Peyer's patch (tissue), 4 donors: ENCODE data around the gene NOXA1. TPM values are rescaled to one million over a fixed set of nuclear protein-coding genes. Genes with fewer than 3 reads are reported as not detected.

Experiments used
- DNase-seq, 3 donors: peaks; one replicate each; pipeline ENCODE4 v3.0.0-alpha.2; 2017 to 2019
- H3K27ac ChIP-seq, 4 donors: fragments of 200-600 bp; sonication (generic); one replicate each; pipeline ENCODE4 v1.5.1; 2016 to 2019
- H3K27me3 ChIP-seq, 2 donors: fragments of 200-600 bp; sonication (generic); one replicate each; pipeline ENCODE4 v1.5.1; 2019
- H3K36me3 ChIP-seq, 3 donors: fragments of 200-600 bp; sonication (generic); one replicate each; pipeline ENCODE4 v1.5.1; 2016 to 2019
- H3K4me1 ChIP-seq, 4 donors: fragments of 200-600 bp; sonication (generic); one replicate each; pipeline ENCODE4 v1.5.1; 2016 to 2019
- H3K4me3 ChIP-seq, 4 donors: fragments of 200-600 bp; sonication (generic); 1 replicate in 3 of 4; 2 replicates in 1 of 4; pipeline ENCODE4 v1.5.1; 2016 to 2019; ENCODE audit warnings: mild to moderate bottlenecking in 1 of 4
- H3K9me3 ChIP-seq, 4 donors: fragments of 200-600 bp; sonication (generic); one replicate each; pipeline ENCODE4 v1.5.1; 2016 to 2019; ENCODE audit warnings: mild to moderate bottlenecking in 1 of 4
- CTCF ChIP-seq, 6 experiments: fragments of 450-650 bp in 4 of 6; fragments of 200-600 bp in 2 of 6; sonication (generic) in 1 of 6; IDR thresholded peaks; one replicate each; pipeline ENCODE4 v1.5.1; 2017 to 2019; ENCODE audit warnings: antibody characterized with exemption in 6 of 6, mild to moderate bottlenecking in 3 of 6, moderate library complexity in 1 of 6
- POLR2A ChIP-seq, 2 donors: fragments of 450-650 bp; IDR thresholded peaks; one replicate each; pipeline ENCODE4 v1.5.1; 2017; ENCODE audit warnings: antibody characterized with exemption in 2 of 2, mild to moderate bottlenecking in 2 of 2, moderate library complexity in 2 of 2
- total RNA-seq, 4 donors: library from RNA; depleted of rRNA; stranded (reverse); fragments of >200 nt; gene quantifications; one replicate each; pipeline ENCODE4 v1.1.0, GENCODE V29; 2016

NOXA1 gene
- total RNA-seq, 4 donors from 2014 or later, result 28.2 to 37.3 (median 33.2) TPM

- no peaks in the 10 kb centered on the region for H3K9me3 ChIP-seq
- no peaks in the 10 kb centered on the region for H3K27me3 ChIP-seq
- H3K36me3 ChIP-seq, result peaks cover 0 to 27% (median 0%) of the 10 kb centered on the region in 3 donors
- no peak overlapping the region for H3K4me3 ChIP-seq
- H3K4me1 ChIP-seq, result peaks cover 8 to 53% (median 38%) of the 10 kb centered on the region in 4 donors
- no peak overlapping the region for H3K27ac ChIP-seq
- TF ChIP-seq CTCF (IDR thresholded peaks at IDR 0.05) (no peak), POLR2A (IDR thresholded peaks at IDR 0.05) (no peak)
- peak in 1 of 3 donors; percentile 42 for DNase-seq
Observed at GRCh38 chr9:137456061-137456863, 33.1 kb downstream of the NOXA1 start.

GRCh38 chr9:137456864-137457405, 33.7 kb downstream of the NOXA1 start:
- Histone ChIP-seq H3K4me3 (no peak overlapping the region), H3K4me1 (peaks cover 8 to 58% (median 41%) of the 10 kb centered on the region in 4 donors), H3K9me3 (no peaks in the 10 kb centered on the region), H3K27ac (no peak overlapping the region), H3K36me3 (peaks cover 0 to 27% (median 0%) of the 10 kb centered on the region in 3 donors), H3K27me3 (no peaks in the 10 kb centered on the region)
- peak in 1 of 3 donors; percentile 37 for DNase-seq
- TF ChIP-seq POLR2A (IDR thresholded peaks at IDR 0.05) (no peak), CTCF (IDR thresholded peaks at IDR 0.05) (no peak)

- Histone ChIP-seq H3K4me3 (peak overlapping the region in 2 of 4 donors; percentile 83 to 87), H3K27ac (peak overlapping the region in 1 of 4 donors; percentile 95)
Observed at GRCh38 chr9:137457406-137458193, 34.4 kb downstream of the NOXA1 start.

GRCh38 chr9:137458194-137459151, 35.3 kb downstream of the NOXA1 start:
- TF ChIP-seq CTCF (IDR thresholded peaks at IDR 0.05), result peak in 1 of 6 experiments; percentile 30
- peak in 1 of 2 donors; percentile 36 for TF ChIP-seq POLR2A (IDR thresholded peaks at IDR 0.05)
- peak in 2 of 3 donors; percentile 75 to 82 for DNase-seq
- Histone ChIP-seq H3K4me3 (peak overlapping the region; percentile 62 to 87 (median 76)), H3K27ac (peak overlapping the region; percentile 70 to 95 (median 76)), H3K27me3 (no peaks in the 10 kb centered on the region), H3K9me3 (no peaks in the 10 kb centered on the region), H3K36me3 (peaks cover 0 to 15% (median 0%) of the 10 kb centered on the region in 3 donors), H3K4me1 (peaks cover 8 to 49% (median 39%) of the 10 kb centered on the region in 4 donors)

More at GRCh38 chr9:137457406-137458193, 34.4 kb downstream of the NOXA1 start:
- Histone ChIP-seq H3K9me3 (no peaks in the 10 kb centered on the region), H3K4me1 (peaks cover 8 to 57% (median 41%) of the 10 kb centered on the region in 4 donors), H3K27me3 (no peaks in the 10 kb centered on the region), H3K36me3 (peaks cover 0 to 22% (median 0%) of the 10 kb centered on the region in 3 donors)
- peak in 1 of 3 donors; percentile 49 for DNase-seq
- no peak for TF ChIP-seq CTCF (IDR thresholded peaks at IDR 0.05)
- no peak for TF ChIP-seq POLR2A (IDR thresholded peaks at IDR 0.05)
